ENCODE results near the gene ALDH2. TPM values are rescaled to one million over a fixed set of nuclear protein-coding genes. Genes with fewer than 3 reads are reported as not detected.
"Not testable (repeated sequence)": the region's sequence is repeated elsewhere in the genome, so short reads cannot be mapped to it uniquely, and the experiment has no call there.

Gene ALDH2
- total RNA-seq (2014; rRNA removed; shearing (Covaris generic)), result 0.79 and 2.0 TPM in 2 replicates

GRCh38 chr12:111766608-111767361 is at the start of gene ALDH2:
ALDH2 (plus strand) TSS chr12:111766933; CDS start chr12:111766983, 50 bp downstream.
- H3K27me3 ChIP-seq, result peaks cover 8% of the 10 kb centered on the region; the same call in 1 of the 2 replicates
- H3K9me3 ChIP-seq (replicated peaks), result no peaks in the 10 kb centered on the region
- peak in 1 of 2 experiments; percentile 34 for DNase-seq
- no peaks in the 10 kb centered on the region for H3K36me3 ChIP-seq
- H3K4me3 ChIP-seq, result peak within 1 kb of the TSS; percentile 52
- H3K27ac ChIP-seq, result no peak within 1 kb of the TSS
- H3K4me1 ChIP-seq, result no peaks in the 10 kb centered on the region

GRCh38 chr12:111719316-111719715 is 47.4 kb upstream of the ALDH2 start:
- not testable (repeated sequence) for H3K27ac ChIP-seq; DNase-seq; H3K4me3 ChIP-seq; H3K27me3 ChIP-seq; H3K9me3 ChIP-seq (replicated peaks); H3K36me3 ChIP-seq; H3K4me1 ChIP-seq

- Histone ChIP-seq H3K27ac (no peak overlapping the region), H3K4me1 (no peaks in the 10 kb centered on the region), H3K4me3 (no peak overlapping the region), H3K9me3 (replicated peaks) (no peaks in the 10 kb centered on the region), H3K36me3 (peaks cover 6% of the 10 kb centered on the region; the same call in 1 of the 2 replicates), H3K27me3 (no peaks in the 10 kb centered on the region)
- no peak for DNase-seq
These were observed 46.3 kb upstream of the ALDH2 start for GRCh38 chr12:111720457-111720856.

- not testable (repeated sequence) for H3K4me1 ChIP-seq; H3K27me3 ChIP-seq; DNase-seq; H3K4me3 ChIP-seq; H3K36me3 ChIP-seq; H3K27ac ChIP-seq; H3K9me3 ChIP-seq (replicated peaks)
These were observed 42.9 kb upstream of the ALDH2 start for GRCh38 chr12:111723646-111724360.

GRCh38 chr12:111728795-111729194 is 37.9 kb upstream of the ALDH2 start:
- DNase-seq, result no peak
- Histone ChIP-seq H3K4me3 (no peak overlapping the region), H3K36me3 (no peaks in the 10 kb centered on the region), H3K4me1 (no peaks in the 10 kb centered on the region), H3K9me3 (replicated peaks) (no peaks in the 10 kb centered on the region), H3K27ac (no peak overlapping the region), H3K27me3 (no peaks in the 10 kb centered on the region)

GRCh38 chr12:111730420-111730819 is 36.3 kb upstream of the ALDH2 start:
- DNase-seq, result no peak
- Histone ChIP-seq H3K27ac (no peak overlapping the region), H3K4me1 (no peaks in the 10 kb centered on the region), H3K27me3 (no peaks in the 10 kb centered on the region), H3K4me3 (no peak overlapping the region), H3K36me3 (no peaks in the 10 kb centered on the region), H3K9me3 (replicated peaks) (no peaks in the 10 kb centered on the region)

GRCh38 chr12:111732786-111733185 is 33.9 kb upstream of the ALDH2 start:
- no peaks in the 10 kb centered on the region for H3K9me3 ChIP-seq (replicated peaks)
- no peak overlapping the region for H3K4me3 ChIP-seq
- H3K27ac ChIP-seq, result no peak overlapping the region
- DNase-seq, result no peak
- H3K4me1 ChIP-seq, result no peaks in the 10 kb centered on the region
- no peaks in the 10 kb centered on the region for H3K36me3 ChIP-seq
- H3K27me3 ChIP-seq, result no peaks in the 10 kb centered on the region

- no peaks in the 10 kb centered on the region for H3K9me3 ChIP-seq (replicated peaks)
- H3K27ac ChIP-seq, result no peak overlapping the region
- DNase-seq, result no peak
- H3K4me3 ChIP-seq, result no peak overlapping the region
- no peaks in the 10 kb centered on the region for H3K36me3 ChIP-seq
- H3K27me3 ChIP-seq, result no peaks in the 10 kb centered on the region
- H3K4me1 ChIP-seq, result no peaks in the 10 kb centered on the region
These were observed 33.3 kb upstream of the ALDH2 start for GRCh38 chr12:111733340-111733915.

- H3K4me1 ChIP-seq, result peaks cover 16% of the 10 kb centered on the region
- not testable (repeated sequence) for DNase-seq; H3K27me3 ChIP-seq; H3K27ac ChIP-seq; H3K9me3 ChIP-seq (replicated peaks); H3K36me3 ChIP-seq; H3K4me3 ChIP-seq
These were observed 27.2 kb upstream of the ALDH2 start for GRCh38 chr12:111739524-111739923.

GRCh38 chr12:111741235-111741812 is 25.4 kb upstream of the ALDH2 start:
- H3K27ac ChIP-seq, result no peak overlapping the region
- H3K9me3 ChIP-seq (replicated peaks), result no peaks in the 10 kb centered on the region
- peak; percentile 30 to 68 for DNase-seq
- no peaks in the 10 kb centered on the region for H3K27me3 ChIP-seq
- no peak overlapping the region for H3K4me3 ChIP-seq
- no peaks in the 10 kb centered on the region; the same call in 1 of the 2 replicates for H3K36me3 ChIP-seq
- peaks cover 16% of the 10 kb centered on the region for H3K4me1 ChIP-seq

- H3K9me3 ChIP-seq (replicated peaks), result no peaks in the 10 kb centered on the region
- no peak overlapping the region for H3K27ac ChIP-seq
- H3K36me3 ChIP-seq, result no peaks in the 10 kb centered on the region; the same call in 1 of the 2 replicates
- H3K4me3 ChIP-seq, result no peak overlapping the region
- H3K27me3 ChIP-seq, result no peaks in the 10 kb centered on the region
- DNase-seq, result no peak
- peaks cover 16% of the 10 kb centered on the region for H3K4me1 ChIP-seq
These were observed 21.5 kb upstream of the ALDH2 start for GRCh38 chr12:111745211-111745610.

GRCh38 chr12:111747333-111747732 is 19.4 kb upstream of the ALDH2 start:
- Histone ChIP-seq H3K9me3 (replicated peaks) (no peaks in the 10 kb centered on the region), H3K4me1 (no peaks in the 10 kb centered on the region; the same call in 1 of the 2 replicates), H3K27me3 (no peaks in the 10 kb centered on the region), H3K4me3 (no peak overlapping the region), H3K36me3 (no peaks in the 10 kb centered on the region; the same call in 1 of the 2 replicates), H3K27ac (no peak overlapping the region)
- DNase-seq, result no peak

- no peaks in the 10 kb centered on the region for H3K4me1 ChIP-seq
- H3K27ac ChIP-seq, result no peak overlapping the region
These were observed 18.5 kb upstream of the ALDH2 start for GRCh38 chr12:111748151-111748672.

GRCh38 chr12:111748867-111749266 is 17.9 kb upstream of the ALDH2 start:
- Histone ChIP-seq H3K9me3 (replicated peaks) (no peaks in the 10 kb centered on the region), H3K27me3 (no peaks in the 10 kb centered on the region), H3K27ac (no peak overlapping the region), H3K36me3 (no peaks in the 10 kb centered on the region; the same call in 1 of the 2 replicates), H3K4me1 (no peaks in the 10 kb centered on the region), H3K4me3 (no peak overlapping the region)
- no peak for DNase-seq

More at GRCh38 chr12:111748151-111748672, 18.5 kb upstream of the ALDH2 start:
- Histone ChIP-seq H3K9me3 (replicated peaks) (no peaks in the 10 kb centered on the region), H3K27me3 (no peaks in the 10 kb centered on the region), H3K4me3 (no peak overlapping the region), H3K36me3 (no peaks in the 10 kb centered on the region; the same call in 1 of the 2 replicates)
- DNase-seq, result no peak
